ENCODE data around the gene ZDHHC14.

The ZDHHC14 gene

DNA sequence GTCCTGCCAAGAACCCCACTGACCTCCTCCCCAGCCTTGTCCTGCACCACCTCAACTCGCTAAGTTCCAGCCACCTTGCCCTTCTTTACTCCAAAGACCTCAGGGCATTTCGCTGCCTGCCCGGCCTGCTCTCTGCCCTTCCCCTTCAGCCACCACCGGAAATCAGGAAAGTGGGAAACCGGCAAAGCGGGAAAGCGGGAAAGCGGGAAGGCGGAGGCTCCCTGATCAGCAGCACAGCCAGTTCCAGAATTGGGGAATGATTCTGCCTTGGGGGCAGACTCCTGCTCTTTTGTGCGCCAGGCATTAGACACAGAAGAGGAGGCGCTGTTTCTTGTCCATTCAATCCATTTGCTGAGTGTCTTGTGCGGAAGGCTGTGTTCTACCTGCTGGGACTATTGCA lies 111.3 kb downstream of the ZDHHC14 start:
- no peaks in the 10 kb centered on the region for H3K36me3 ChIP-seq (ENCODE audit: insufficient read depth)
- H3K27me3 ChIP-seq (ENCODE audit: insufficient read depth, low read depth), result no peaks in the 10 kb centered on the region
- no peaks in the 10 kb centered on the region for H3K4me1 ChIP-seq (ENCODE audit: low read depth, poor library complexity, severe bottlenecking)
- H3K27ac ChIP-seq, result no peak overlapping the region
- H3K9ac ChIP-seq, result no peak overlapping the region
- no peaks in the 10 kb centered on the region for H3K79me2 ChIP-seq (ENCODE audit: insufficient read depth, low read depth)
- no peaks in the 10 kb centered on the region for H4K20me1 ChIP-seq (ENCODE audit: insufficient read depth)
- H2AFZ ChIP-seq (ENCODE audit: low read depth), result no peak overlapping the region
- TF ChIP-seq, protein P1, sequence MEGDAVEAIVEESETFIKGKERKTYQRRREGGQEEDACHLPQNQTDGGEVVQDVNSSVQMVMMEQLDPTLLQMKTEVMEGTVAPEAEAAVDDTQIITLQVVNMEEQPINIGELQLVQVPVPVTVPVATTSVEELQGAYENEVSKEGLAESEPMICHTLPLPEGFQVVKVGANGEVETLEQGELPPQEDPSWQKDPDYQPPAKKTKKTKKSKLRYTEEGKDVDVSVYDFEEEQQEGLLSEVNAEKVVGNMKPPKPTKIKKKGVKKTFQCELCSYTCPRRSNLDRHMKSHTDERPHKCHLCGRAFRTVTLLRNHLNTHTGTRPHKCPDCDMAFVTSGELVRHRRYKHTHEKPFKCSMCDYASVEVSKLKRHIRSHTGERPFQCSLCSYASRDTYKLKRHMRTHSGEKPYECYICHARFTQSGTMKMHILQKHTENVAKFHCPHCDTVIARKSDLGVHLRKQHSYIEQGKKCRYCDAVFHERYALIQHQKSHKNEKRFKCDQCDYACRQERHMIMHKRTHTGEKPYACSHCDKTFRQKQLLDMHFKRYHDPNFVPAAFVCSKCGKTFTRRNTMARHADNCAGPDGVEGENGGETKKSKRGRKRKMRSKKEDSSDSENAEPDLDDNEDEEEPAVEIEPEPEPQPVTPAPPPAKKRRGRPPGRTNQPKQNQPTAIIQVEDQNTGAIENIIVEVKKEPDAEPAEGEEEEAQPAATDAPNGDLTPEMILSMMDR (conservative IDR thresholded peaks at IDR 0.05; ENCODE audit: low read depth, low read length), result no peak
- no peak overlapping the region for H3K4me3 ChIP-seq (IDR thresholded peaks at IDR 0.05; ENCODE audit: insufficient read depth, low read depth, low read length)
- no peak overlapping the region for H3K4me2 ChIP-seq

DNA sequence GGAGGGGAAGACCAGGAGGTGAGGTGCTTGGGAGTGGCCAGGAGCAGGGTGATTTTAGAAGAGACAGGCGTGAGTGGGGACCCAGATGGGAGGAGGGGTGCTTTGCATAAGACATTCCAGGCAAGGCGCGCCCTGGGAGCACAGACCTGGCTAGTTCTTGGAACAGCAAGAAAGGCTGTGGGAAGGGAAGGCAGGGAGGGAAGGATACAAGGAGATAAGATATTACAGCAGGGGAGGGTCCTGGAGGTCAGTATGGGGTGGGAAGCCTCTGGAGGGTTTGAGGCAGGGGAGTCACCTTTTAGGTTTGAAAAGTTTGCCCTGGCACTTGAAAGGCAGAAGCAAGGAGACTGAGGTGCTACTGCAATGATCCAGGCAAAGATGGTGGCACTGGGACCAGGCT lies 111.8 kb downstream of the ZDHHC14 start:
- Histone ChIP-seq H2AFZ (ENCODE audit: low read depth) (no peak overlapping the region), H3K9ac (no peak overlapping the region)

GRCh38 chr6:157493173-157493572 lies 112.2 kb downstream of the ZDHHC14 start:
- Histone ChIP-seq H3K27ac (no peak overlapping the region), H3K36me3 (ENCODE audit: insufficient read depth) (no peaks in the 10 kb centered on the region), H3K79me2 (ENCODE audit: insufficient read depth, low read depth) (no peaks in the 10 kb centered on the region), H3K4me2 (no peak overlapping the region), H3K9ac (no peak overlapping the region), H3K4me3 (IDR thresholded peaks at IDR 0.05; ENCODE audit: insufficient read depth, low read depth, low read length) (no peak overlapping the region), H4K20me1 (ENCODE audit: insufficient read depth) (no peaks in the 10 kb centered on the region), H3K27me3 (ENCODE audit: insufficient read depth, low read depth) (no peaks in the 10 kb centered on the region), H2AFZ (ENCODE audit: low read depth) (no peak overlapping the region), H3K4me1 (ENCODE audit: low read depth, poor library complexity, severe bottlenecking) (peaks cover 1% of the 10 kb centered on the region)
- TF ChIP-seq, protein P1 (conservative IDR thresholded peaks at IDR 0.05; ENCODE audit: low read depth, low read length), result no peak

More for the DNA sequence above, 111.8 kb downstream of the ZDHHC14 start:
- H3K4me3 ChIP-seq (IDR thresholded peaks at IDR 0.05; ENCODE audit: insufficient read depth, low read depth, low read length), result no peak overlapping the region
- TF ChIP-seq, protein P1 (conservative IDR thresholded peaks at IDR 0.05; ENCODE audit: low read depth, low read length), result no peak
- no peaks in the 10 kb centered on the region for H3K27me3 ChIP-seq (ENCODE audit: insufficient read depth, low read depth)
- no peaks in the 10 kb centered on the region for H3K4me1 ChIP-seq (ENCODE audit: low read depth, poor library complexity, severe bottlenecking)
- no peak overlapping the region for H3K4me2 ChIP-seq
- H3K79me2 ChIP-seq (ENCODE audit: insufficient read depth, low read depth), result no peaks in the 10 kb centered on the region
- no peaks in the 10 kb centered on the region for H3K36me3 ChIP-seq (ENCODE audit: insufficient read depth)
- no peak overlapping the region for H3K27ac ChIP-seq
- no peaks in the 10 kb centered on the region for H4K20me1 ChIP-seq (ENCODE audit: insufficient read depth)

DNA sequence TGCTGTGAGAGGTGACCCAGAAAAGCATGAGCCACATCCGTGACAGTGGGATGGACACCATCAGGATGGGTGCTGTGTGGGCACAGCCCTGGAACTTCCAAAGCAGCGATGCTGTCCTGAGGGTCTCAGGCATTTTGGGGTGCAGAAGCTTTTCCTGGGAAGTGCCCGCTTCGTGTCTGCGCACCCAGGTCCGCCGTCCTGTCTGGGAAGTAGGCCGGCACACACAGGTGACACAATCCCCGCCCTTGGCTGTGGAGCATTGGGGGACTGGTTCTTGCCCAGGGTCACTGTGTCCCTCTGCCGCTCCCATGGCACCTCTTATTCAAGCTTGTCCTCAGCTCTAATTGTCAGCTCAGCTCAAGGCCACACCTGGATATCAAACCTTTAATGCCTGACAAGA lies 112.6 kb downstream of the ZDHHC14 start:
- Histone ChIP-seq H3K36me3 (ENCODE audit: insufficient read depth) (no peaks in the 10 kb centered on the region), H3K9ac (no peak overlapping the region)
- TF ChIP-seq, protein P1 (conservative IDR thresholded peaks at IDR 0.05; ENCODE audit: low read depth, low read length), result no peak

More for the DNA sequence above, 112.6 kb downstream of the ZDHHC14 start:
- no peak overlapping the region for H2AFZ ChIP-seq (ENCODE audit: low read depth)
- H3K4me1 ChIP-seq (ENCODE audit: low read depth, poor library complexity, severe bottlenecking), result peaks cover 5% of the 10 kb centered on the region
- no peak overlapping the region for H3K4me3 ChIP-seq (IDR thresholded peaks at IDR 0.05; ENCODE audit: insufficient read depth, low read depth, low read length)
- no peak overlapping the region for H3K4me2 ChIP-seq
- H4K20me1 ChIP-seq (ENCODE audit: insufficient read depth), result no peaks in the 10 kb centered on the region
- H3K27ac ChIP-seq, result no peak overlapping the region
- no peaks in the 10 kb centered on the region for H3K79me2 ChIP-seq (ENCODE audit: insufficient read depth, low read depth)
- no peaks in the 10 kb centered on the region for H3K27me3 ChIP-seq (ENCODE audit: insufficient read depth, low read depth)
